ENCODE data around the gene PTPN11. TPM values are rescaled to one million over a fixed set of nuclear protein-coding genes. Genes with fewer than 3 reads are reported as not detected.

Gene PTPN11
- total and polyA plus RNA-seq, 2 donors (not counting 1 experiment from before 2014, with no cell fraction given) = 126 to 129 TPM

DNA sequence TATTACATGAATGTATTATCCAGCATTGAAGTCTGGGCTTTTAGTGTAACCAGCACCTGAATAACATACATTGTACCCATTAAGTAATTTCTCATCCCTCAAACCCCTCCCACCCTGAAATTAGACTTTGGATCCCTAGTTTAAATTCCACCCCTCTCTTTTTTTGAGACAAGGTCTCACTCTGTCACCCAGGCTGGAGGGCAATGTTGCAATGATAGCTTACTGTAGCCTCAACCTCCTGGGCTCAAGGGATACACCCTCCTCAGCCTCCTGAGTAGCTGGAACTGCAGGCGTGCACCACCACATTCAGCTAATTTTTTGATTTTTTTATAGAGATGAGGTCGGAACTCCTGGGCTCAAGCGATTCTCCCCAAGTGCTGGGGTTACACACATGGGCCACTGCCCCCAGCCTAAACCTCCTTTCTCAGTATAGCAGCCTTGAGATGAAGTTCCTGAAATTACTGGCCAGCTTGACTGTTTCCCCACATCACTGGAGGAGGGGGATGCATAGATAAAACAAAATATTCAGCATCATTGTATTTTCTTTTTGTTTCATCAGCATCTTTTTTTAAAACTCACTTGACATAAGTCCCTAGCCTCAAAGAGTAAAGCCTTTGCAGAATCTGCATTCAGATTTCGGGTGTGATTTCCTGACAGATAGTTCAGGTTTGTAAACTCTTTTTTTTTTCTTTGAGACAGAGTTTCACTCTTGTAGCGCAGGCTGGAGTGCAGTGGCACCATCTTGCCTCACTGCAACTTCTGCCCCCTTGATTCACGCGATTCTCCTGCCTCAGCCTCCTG is 7.0 kb downstream of the PTPN11 start:
- Histone ChIP-seq H3K27me3 (ENCODE audit: control insufficient read depth, insufficient read depth, low read length) (no peaks in the 10 kb centered on the region), H4K20me1 (ENCODE audit: control insufficient read depth, extremely low read depth, insufficient read depth, low read length) (no peaks in the 10 kb centered on the region), H3K4me2 (ENCODE audit: extremely low read depth, insufficient read depth, low read length) (no peak overlapping the region), H2AFZ (ENCODE audit: low read length) (no peak overlapping the region), H3K27ac (ENCODE audit: insufficient read depth, low read length) (no peak overlapping the region), H3K36me3 (ENCODE audit: control insufficient read depth, insufficient read depth, low read length) (no peaks in the 10 kb centered on the region), H3K4me3 (replicated peaks in 1 of 4; ENCODE audit: control extremely low read depth in 1 of 4, insufficient read depth in 1 of 4, low read depth in 3 of 4, low read length in 4 of 4) (no peak overlapping the region), H3K9ac (ENCODE audit: insufficient read depth, low read length) (no peak overlapping the region), H3K79me2 (ENCODE audit: control insufficient read depth, insufficient read depth, low read length) (peaks cover 81% of the 10 kb centered on the region), H3K9me3 (ENCODE audit: control insufficient read depth, insufficient read depth, low read depth, low read length) (no peaks in the 10 kb centered on the region), H3K4me1 (ENCODE audit: control insufficient read depth, extremely low read depth, insufficient read depth, low read length) (peaks cover 4% of the 10 kb centered on the region)
- DNase-seq (ENCODE audit: low read depth in 2 of 2) = no peak
- TF ChIP-seq, protein P1, sequence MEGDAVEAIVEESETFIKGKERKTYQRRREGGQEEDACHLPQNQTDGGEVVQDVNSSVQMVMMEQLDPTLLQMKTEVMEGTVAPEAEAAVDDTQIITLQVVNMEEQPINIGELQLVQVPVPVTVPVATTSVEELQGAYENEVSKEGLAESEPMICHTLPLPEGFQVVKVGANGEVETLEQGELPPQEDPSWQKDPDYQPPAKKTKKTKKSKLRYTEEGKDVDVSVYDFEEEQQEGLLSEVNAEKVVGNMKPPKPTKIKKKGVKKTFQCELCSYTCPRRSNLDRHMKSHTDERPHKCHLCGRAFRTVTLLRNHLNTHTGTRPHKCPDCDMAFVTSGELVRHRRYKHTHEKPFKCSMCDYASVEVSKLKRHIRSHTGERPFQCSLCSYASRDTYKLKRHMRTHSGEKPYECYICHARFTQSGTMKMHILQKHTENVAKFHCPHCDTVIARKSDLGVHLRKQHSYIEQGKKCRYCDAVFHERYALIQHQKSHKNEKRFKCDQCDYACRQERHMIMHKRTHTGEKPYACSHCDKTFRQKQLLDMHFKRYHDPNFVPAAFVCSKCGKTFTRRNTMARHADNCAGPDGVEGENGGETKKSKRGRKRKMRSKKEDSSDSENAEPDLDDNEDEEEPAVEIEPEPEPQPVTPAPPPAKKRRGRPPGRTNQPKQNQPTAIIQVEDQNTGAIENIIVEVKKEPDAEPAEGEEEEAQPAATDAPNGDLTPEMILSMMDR (conservative IDR thresholded peaks at IDR 0.05 in 1 of 2, IDR thresholded peaks at IDR 0.05 in 1 of 2; ENCODE audit: low read depth in 1 of 2, low read length in 2 of 2) = no peak
- TF ChIP-seq EZH2 (IDR thresholded peaks at IDR 0.05; ENCODE audit: low read length, missing control alignments) = no peak

DNA sequence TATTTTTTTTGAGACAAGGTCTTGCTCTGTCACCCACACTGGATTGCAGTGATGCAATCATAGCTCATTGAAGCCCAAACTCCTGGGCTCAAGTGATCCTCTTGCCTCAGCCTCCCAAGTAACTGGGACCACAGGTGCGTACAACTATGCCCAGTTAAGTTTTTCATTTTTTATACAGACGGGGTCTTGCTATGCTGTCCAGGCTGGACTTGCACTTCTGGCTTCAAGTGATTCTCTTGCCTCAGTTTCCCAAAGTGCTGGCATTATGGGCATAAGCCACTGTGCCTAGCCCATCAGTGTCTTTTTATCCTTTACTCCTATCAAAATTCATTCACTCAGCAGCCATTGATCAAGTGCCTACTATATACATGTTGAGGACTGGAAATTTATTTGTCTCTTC is 9.0 kb downstream of the PTPN11 start:
- Histone ChIP-seq H4K20me1 (ENCODE audit: control insufficient read depth, extremely low read depth, insufficient read depth, low read length) (no peaks in the 10 kb centered on the region), H3K27me3 (ENCODE audit: control insufficient read depth, insufficient read depth, low read length) (no peaks in the 10 kb centered on the region), H2AFZ (ENCODE audit: low read length) (no peak overlapping the region), H3K79me2 (ENCODE audit: control insufficient read depth, insufficient read depth, low read length) (peaks cover 77% of the 10 kb centered on the region), H3K4me1 (ENCODE audit: control insufficient read depth, extremely low read depth, insufficient read depth, low read length) (no peaks in the 10 kb centered on the region), H3K4me2 (ENCODE audit: extremely low read depth, insufficient read depth, low read length) (no peak overlapping the region), H3K9ac (ENCODE audit: insufficient read depth, low read length) (no peak overlapping the region), H3K9me3 (ENCODE audit: control insufficient read depth, insufficient read depth, low read depth, low read length) (no peaks in the 10 kb centered on the region), H3K27ac (ENCODE audit: insufficient read depth, low read length) (no peak overlapping the region), H3K4me3 (replicated peaks in 1 of 4; ENCODE audit: control extremely low read depth in 1 of 4, insufficient read depth in 1 of 4, low read depth in 3 of 4, low read length in 4 of 4) (no peak overlapping the region), H3K36me3 (ENCODE audit: control insufficient read depth, insufficient read depth, low read length) (no peaks in the 10 kb centered on the region)
- no peak for DNase-seq (ENCODE audit: low read depth in 2 of 2)
- TF ChIP-seq, protein P1 (conservative IDR thresholded peaks at IDR 0.05 in 1 of 2, IDR thresholded peaks at IDR 0.05 in 1 of 2; ENCODE audit: low read depth in 1 of 2, low read length in 2 of 2) = no peak
- no peak for TF ChIP-seq EZH2 (IDR thresholded peaks at IDR 0.05; ENCODE audit: low read length, missing control alignments)

DNA sequence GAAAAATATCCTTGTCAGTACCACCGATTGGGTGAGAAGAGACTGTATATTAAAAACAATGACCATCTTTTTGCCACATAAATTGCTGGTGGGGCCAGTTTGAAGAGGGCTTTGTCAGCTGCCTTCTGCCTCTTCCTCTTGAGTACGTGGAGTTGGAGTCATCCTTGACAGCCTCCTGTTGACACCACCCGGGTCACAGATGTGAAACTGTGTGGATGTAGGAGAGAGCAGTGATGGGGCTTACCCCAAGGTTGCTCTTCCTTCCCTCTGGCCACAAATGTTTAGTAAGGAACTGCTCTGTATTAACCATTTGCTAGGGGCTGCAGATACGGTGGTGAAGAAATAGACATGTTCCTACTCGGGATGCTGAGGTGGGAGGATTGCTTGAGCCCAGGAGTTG is 12.2 kb downstream of the PTPN11 start:
- Histone ChIP-seq H3K4me2 (ENCODE audit: extremely low read depth, insufficient read depth, low read length) (no peak overlapping the region), H3K27me3 (ENCODE audit: control insufficient read depth, insufficient read depth, low read length) (no peaks in the 10 kb centered on the region), H4K20me1 (ENCODE audit: control insufficient read depth, extremely low read depth, insufficient read depth, low read length) (no peaks in the 10 kb centered on the region), H3K9me3 (ENCODE audit: control insufficient read depth, insufficient read depth, low read depth, low read length) (no peaks in the 10 kb centered on the region), H3K9ac (ENCODE audit: insufficient read depth, low read length) (no peak overlapping the region), H3K27ac (ENCODE audit: insufficient read depth, low read length) (no peak overlapping the region), H2AFZ (ENCODE audit: low read length) (no peak overlapping the region), H3K36me3 (ENCODE audit: control insufficient read depth, insufficient read depth, low read length) (no peaks in the 10 kb centered on the region), H3K4me1 (ENCODE audit: control insufficient read depth, extremely low read depth, insufficient read depth, low read length) (no peaks in the 10 kb centered on the region), H3K79me2 (ENCODE audit: control insufficient read depth, insufficient read depth, low read length) (peaks cover 61% of the 10 kb centered on the region), H3K4me3 (replicated peaks in 1 of 4; ENCODE audit: control extremely low read depth in 1 of 4, insufficient read depth in 1 of 4, low read depth in 3 of 4, low read length in 4 of 4) (no peak overlapping the region)
- DNase-seq (ENCODE audit: low read depth in 2 of 2) = no peak
- TF ChIP-seq, protein P1 (conservative IDR thresholded peaks at IDR 0.05 in 1 of 2, IDR thresholded peaks at IDR 0.05 in 1 of 2; ENCODE audit: low read depth in 1 of 2, low read length in 2 of 2) = no peak
- no peak for TF ChIP-seq EZH2 (IDR thresholded peaks at IDR 0.05; ENCODE audit: low read length, missing control alignments)

All from fibroblast of lung (primary cell).